ENCODE data around the gene IGF1R. TPM values are rescaled to one million over a fixed set of nuclear protein-coding genes. Genes with fewer than 3 reads are reported as not detected.

IGF1R gene
- total and polyA plus RNA-seq, 2 of the 8 experiments (the other 6 are each of a cell fraction or from before 2014, with no cell fraction given), result 32.9 to 109 TPM

DNA sequence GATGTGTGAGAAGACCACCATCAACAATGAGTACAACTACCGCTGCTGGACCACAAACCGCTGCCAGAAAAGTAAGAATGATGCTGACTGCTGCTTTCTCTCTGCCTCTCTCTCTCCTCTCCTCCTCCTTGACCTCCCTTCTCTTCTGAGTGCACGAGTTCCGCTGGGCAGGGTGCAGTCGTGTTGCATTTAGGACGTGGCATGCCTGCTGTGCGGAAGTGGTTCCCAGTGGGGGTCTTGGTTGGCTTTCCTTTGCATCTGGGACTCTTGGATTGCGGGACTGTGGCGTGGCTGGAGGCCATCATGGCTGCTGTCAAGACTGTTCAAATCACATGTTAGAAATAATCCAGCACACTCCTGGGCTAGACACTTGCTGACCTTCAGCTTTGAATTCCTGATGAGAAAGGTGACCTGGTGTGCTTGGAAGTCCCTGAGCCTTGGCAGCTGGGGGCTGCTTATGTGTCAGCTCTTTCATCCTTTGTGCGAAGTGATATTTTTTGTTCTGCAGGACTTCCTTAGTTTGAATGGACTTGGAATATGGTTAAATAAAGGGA is 59.8 kb downstream of the IGF1R start (continued):
- TF ChIP-seq RFX5 (IDR thresholded peaks at IDR 0.05; ENCODE audit: borderline replicate concordance, low read depth, low read length) (no peak), CHD2 (IDR thresholded peaks at IDR 0.05; ENCODE audit: low read length) (no peak), EZH2 (IDR thresholded peaks at IDR 0.05; ENCODE audit: low read depth, low read length, severe bottlenecking) (no peak), ZNF274 (IDR thresholded peaks at IDR 0.05; ENCODE audit: borderline replicate concordance, extremely low read depth, low read length) (no peak), SP1 (IDR thresholded peaks at IDR 0.05; ENCODE audit: low read depth, low read length) (no peak)
